HG03565 (cell line): ENCODE measurements around the gene ECPAS.
"Not testable (repeated sequence)": the region's sequence is repeated elsewhere in the genome, so short reads cannot be mapped to it uniquely, and the experiment has no call there.

Experiments
- ATAC-seq: cut with Tn5 transposase; IDR thresholded peaks from one replicate; pipeline ENCODE4 v1.9.1; 2021; ENCODE audit warnings: mild to moderate bottlenecking, moderate library complexity; ENCODE audit not compliant: unreplicated experiment

Gene ECPAS

DNA sequence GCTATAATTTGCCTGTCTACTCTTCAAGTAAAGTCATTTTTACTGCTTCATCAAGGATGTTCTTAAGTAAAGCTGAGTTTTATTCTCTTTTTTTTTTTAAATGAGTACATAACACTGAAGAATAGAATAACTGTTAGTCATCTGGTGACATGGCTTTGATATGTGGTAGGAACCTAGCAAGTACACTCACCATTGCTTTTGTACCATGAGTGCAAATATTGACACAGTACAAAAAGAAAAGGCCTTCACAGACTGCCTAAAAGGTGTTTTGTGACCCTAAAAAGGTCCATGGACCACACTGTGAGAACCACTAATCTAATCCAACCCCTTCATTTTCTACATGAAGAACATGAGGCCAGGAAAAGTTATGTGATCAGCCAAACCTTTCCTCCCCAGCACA lies 55.0 kb downstream of the ECPAS start:
- no peak for ATAC-seq

DNA sequence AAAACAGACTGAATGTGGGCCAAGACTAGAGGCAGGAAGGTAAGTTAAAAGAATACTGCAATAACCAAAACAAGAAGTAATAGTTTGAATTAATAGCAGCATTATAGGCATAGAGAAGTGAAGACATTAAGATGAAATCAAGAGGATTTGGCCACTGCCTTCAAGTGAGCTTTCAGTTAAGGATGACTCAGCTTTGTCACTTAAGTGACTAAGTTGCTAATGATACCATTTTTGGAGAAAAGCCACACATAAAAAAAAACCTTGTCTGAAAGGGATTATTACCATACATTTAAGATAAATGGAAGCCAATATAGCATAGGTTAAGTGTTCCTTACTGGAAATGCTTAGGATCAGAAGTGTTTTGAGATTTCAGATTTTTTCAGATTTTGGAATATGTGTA lies 57.0 kb downstream of the ECPAS start:
- ATAC-seq, result no peak

DNA sequence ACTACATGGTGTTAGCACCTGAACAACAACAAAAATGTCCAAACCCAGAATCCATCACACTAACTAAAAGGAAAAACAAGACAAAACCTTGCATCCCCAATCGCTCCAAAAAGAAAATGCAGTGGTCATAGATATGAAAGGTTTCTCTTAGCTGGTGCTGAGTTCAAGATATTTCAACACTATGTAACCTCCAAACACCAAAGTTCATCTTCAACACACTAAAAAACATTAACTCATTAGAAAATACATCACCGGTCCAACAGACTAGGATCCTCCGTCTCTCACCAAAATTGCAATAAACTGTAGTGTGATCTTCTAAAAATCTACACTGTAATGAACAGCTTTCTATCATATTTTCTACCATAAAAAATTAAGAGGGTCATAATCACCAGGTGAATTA lies 60.8 kb downstream of the ECPAS start:
- no peak for ATAC-seq

DNA sequence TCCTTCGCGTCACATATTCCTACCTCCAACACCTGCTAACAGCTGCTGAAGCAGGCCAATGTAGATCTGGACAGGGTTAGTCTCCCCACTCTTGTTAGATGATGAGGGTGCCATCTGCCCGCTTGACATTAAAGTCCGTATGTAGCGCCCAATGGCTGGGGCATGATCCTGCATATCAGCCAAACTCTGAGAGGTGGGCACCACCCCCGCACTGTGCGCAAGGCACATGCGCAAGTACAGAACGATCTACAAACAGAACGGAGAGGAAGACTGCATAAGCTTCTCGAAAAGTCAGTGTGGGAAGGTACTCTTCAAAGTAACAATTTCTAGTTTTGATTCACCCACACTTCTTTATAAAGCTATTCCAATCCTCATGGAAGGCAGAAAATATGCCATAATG lies 69.8 kb downstream of the ECPAS start:
- no peak for ATAC-seq

DNA sequence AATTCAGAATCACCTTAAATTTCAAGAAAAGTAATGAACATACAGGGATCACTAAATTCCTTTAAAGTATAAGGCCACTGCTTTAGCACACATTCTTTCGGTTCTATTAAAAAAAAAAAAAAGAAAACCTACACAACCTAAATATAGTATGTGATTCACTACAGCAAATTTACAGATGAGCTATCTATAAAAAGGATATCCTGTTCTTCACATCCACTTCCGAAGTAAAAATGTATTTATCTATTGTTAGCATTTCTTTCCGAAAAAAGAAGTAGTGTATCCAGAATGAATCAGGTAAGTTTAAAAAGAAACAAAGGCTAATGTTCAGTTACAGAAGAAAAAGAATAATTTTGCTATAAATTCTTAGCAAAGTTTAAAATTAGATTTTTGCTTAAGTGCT lies 70.2 kb downstream of the ECPAS start:
- no peak for ATAC-seq

DNA sequence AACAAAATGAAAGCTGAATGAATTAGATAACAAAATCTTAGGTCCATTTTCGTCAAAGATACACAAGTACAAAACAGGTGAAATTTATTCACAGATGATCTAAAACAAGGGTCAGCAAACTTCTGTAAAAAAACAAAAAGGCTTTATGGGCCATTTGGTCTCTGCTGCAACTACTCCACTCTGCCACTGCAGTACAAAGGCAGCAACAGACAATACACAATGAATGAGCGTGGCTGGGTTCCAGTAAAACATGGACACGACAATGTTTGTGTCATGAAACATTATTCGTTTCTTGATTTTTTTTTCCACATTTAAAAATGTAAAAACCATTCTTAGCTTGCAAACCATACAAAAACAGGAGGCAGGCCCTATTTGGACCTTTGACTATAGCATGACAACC lies 71.9 kb downstream of the ECPAS start:
- no peak for ATAC-seq

DNA sequence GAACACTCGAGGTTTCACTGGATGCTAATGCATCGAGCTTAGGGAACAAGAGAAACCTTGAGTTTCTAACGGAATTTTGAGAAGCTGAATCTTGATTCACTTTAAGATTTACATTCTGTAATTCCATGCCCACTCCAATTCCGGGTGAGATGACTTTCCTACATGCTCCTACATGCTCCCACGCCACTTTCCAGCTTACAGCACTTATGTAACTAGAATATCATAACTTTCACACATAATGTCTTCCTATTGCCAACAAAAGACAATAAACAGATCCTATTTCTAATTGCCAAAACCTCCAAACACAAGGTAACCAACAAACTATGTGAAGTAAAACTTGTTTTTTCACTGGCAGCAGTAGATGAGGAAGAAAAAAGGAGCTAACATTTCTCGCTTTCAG lies 72.9 kb downstream of the ECPAS start:
- ATAC-seq, result no peak

DNA sequence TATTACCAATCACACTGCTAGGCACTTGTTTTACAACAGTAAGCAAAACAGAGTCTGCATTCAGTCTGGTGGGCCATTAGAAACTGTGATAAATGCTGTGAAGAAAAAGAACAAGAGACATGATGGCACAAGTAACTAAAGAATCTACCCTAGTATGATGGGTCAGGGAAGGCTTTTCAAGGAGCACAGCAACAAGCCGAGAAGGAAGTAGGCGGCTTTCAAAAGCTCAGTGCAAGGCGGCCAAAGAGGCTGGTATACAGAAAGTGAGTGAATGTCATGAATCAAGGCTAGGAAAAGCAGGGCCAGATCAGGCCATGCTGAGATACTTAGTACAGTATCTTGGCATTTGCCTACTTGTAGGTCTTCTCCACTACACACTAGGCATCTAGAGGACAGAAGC lies 76.4 kb downstream of the ECPAS start:
- no peak for ATAC-seq

DNA sequence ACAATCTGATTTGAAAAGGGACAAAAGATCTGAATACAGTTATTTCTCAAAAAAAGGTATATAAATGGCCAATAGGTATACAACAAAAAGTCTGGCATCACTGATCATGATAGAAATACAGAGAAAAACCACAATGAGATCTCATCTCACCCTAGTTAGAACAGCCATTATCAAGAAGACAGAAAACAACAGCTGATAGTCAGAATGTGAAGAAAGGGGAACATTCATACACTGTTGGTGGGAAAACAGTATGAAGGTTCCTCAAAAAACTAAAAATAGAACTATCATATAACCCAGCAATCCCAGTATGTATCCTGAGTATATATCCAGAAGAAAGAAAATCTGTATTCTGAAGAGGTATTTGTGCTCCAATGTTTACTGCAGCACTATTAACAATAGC lies 78.5 kb downstream of the ECPAS start:
- no peak for ATAC-seq

DNA sequence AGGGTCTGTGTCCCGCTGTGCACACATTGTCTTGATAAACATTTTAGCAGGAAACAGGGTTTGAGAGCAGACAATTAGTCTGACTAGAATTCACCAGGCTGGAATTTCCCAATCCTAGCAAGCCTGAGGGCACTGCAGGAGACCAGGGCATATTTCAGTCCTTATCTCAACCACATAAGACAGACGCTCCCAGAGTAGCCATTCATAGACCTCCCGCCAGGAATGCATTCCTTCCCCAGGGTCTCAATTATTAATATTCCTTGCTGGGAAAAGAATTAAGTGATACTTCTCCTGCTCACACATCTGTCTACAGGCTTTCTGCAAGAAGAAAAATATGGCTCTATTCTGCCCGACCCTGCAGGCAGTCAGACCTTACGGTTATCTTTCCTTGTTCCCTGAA lies 82.7 kb downstream of the ECPAS start:
- not testable (repeated sequence) for ATAC-seq

DNA sequence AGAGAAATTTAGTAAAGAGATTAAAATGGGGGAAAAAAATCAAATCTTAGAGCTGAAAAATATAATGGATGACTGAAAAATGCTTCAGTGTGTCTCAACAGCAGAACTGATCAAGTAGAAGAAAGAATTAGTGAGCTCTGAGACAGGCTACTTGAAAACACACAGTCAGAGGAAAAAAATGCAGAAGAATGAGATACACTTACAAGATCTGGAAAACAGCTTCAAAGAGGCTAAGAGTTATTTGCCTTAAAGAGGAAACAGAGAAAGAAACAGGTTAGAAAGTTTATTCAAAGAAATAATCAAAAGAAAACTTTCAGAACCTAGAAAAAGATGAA lies 83.7 kb downstream of the ECPAS start:
- ATAC-seq, result no peak

DNA sequence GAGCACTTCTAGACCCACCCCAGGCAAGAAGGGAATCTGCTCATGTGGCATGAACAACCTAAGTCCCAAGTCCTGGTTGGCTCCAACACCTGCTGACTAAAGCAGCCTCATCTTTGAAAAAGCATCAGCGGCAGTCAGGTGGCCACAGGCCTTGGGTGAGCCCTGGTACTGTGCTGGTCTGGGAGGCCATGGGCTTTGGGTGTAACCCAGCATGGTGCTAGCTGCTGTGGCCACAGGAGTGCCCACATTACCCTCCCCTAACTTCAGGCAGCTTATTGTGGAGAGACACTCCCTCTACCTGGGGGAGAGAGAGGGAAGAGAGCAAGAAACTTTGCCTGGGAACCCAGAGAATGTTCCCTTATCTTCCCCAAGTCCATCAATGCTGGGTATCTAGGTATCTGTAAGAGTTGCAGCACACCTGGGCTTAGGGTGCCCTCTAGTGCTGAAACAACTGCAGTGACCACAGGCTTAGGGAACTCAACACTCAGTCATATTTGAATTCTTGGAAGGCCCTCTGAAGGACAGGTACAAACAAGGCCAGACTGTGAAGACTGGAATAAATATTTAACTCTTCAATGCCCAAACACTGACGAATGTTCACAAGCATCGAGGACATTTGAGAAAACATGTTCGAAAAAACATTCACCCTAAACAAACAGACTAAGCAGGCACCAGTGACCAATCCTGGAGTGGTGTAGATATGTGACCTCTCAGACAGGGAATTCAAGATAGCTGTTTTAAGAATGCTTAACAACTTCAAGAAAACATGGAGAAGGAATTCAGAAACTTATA lies 84.2 kb downstream of the ECPAS start:
- no peak for ATAC-seq

DNA sequence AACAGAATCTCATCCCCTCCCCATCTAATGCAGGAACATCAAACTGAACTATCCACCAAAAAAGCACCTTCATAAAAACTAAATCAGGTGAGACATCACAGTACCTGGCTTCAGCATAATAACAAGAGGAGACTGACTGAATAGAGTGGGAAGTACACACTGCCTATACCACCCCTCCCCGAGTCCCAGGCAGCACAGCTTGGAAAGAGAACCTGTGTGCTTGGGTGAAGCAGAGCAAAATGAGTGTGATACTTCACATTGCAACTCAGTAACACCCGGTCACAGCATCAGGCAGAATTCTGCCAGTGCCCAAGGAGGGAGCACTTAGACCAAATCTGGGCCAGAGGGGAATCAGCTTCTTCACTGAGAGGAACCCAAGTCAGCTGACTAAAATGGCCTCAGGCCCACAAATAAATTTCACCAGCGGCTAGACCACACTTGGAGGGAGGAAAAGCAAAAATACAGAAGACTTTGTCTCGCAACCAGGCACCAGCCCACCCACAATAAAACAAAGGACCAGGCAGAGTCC lies 84.9 kb downstream of the ECPAS start:
- ATAC-seq, result no peak

DNA sequence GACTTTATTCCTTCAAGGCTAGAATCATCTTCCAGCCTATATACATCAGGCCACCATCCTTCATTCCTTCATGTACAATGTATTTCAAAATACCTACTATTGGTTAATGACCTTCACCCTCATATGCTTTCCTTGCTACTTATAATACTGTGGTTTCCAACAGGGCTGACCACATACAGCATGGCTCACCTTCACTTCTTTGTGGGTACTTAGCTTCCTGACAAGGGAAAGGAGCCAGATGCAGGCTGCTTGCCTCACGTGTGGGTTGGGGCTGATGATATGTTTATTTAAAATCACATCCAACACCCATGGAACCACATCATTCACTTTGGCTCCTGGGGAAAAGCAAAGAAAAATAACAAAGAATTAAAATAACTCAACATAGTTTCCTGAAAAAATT lies 90.2 kb downstream of the ECPAS start:
- no peak for ATAC-seq

DNA sequence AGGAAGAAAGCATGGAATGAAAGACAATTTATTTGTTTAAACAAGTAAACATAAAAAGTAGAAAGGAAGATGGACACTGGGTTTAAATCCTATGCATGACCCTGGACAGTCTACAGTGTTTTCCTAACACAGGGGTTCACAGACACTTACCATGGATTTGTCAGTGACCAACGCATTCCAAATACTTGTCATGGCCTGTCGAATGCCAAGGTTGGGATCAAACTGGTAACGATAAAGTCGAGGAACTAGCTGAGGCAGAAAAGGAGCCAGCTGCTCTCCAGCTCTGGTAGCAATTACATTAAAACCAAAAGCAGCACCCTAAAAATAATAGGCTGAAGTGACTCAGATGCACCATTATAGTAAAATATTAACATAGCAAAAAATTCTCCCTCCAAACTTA lies 94.8 kb downstream of the ECPAS start:
- ATAC-seq, result no peak

DNA sequence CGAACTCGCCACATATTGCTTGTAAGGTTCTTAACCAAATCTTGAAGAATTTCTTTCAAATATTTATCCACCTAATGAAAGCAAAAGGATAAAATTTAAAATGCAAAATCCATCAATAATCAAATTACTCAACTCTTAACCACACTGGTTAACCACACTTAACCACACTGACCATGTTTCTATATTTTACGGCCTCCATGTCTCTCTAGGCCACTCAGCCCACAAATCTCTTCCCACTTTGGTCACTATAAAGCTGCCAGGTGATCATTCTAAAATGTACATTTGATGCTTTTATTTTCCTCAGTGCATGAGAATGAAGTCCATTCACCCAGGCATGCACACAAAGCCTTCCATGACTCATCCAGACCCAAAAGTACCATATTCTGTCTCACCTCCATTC lies 97.8 kb downstream of the ECPAS start:
- ATAC-seq, result no peak

DNA sequence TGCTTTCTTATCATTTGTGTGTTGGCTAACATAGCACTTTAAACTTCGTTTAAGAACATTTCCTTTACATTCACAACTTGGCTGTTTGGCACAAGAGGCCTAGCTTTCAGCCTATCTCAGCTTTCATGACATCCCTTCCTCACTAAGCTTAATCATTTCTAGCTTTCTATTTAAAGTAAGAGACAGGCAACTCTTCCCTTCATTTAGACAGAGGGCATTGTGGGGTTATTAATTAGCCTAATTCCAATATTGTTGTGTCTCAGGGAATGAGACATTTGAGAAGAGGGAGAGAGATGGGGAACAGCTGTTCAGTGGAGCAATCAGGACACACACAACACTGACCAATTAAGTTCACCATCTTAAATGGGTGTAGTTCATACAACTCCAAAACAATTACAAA lies 103.2 kb downstream of the ECPAS start:
- no peak for ATAC-seq

DNA sequence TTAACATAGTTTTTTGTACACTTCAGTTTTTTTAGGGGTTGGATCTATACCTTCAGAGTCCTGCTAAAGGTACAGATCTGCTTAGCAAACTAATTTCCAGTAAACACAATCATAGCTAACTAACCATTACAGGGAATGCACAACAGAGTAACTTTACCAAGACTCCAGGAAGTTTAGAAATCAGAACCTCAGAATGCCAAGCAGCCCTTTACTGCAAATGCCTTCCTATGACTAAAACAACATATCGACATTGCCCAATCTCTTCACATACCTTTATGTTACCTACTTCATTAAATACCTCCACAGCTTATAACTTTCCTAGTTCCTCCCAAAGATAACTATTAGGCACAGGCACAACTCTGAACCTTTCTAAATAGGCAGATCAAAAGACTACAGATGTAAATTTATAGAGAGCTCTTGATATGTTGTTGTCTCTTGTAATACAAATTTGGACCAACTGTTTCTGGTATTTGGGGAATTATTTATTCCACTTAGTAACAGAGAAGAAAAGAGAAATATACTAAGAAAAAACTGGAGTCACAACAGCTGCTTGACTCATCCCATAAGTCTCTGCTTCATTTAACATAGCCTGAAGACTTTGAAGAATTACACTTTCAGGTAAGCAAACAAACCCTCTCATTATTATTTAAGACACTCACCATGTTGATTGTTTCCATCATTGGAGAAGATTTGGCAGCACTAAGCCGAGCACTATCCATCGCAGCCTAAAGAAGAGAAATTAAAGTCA lies 108.2 kb downstream of the ECPAS start:
- ATAC-seq, result no peak

DNA sequence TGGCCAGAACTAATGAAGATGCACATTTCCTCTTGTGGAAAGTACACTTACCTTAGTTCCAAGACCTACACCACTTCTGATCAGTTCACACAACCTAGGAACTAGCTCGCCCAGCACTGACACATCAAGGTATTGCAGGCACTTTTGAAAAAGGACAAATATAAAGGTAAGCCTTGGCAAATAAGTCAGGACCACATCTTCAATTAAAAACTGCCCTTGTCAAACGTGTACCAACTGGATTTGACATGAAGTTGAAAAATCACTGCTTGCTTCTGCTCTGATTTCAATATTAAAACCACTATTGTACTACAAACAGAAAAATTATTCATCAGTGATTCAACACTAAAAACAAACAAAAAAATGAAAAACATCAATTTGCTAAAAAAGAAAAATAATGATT lies 109.1 kb downstream of the ECPAS start:
- ATAC-seq, result no peak

DNA sequence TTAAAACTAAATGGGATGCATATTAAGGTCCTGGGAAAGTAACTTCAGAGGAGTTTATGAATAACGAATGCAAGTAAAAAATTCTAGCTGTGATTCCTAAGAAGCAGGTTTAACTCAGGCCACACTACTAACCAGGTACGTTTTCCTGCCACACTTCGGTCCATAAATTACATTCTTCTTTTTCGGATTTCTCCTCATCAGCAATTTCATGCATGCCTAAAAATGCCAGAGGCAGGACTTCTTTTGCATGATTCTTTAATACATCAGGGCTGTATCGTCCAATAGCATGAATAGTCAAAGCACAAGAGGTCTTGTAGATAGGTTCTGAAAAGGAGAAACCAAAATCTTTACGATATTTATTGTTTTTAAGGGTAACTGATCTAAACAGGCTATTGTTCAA lies 111.9 kb downstream of the ECPAS start:
- no peak for ATAC-seq

DNA sequence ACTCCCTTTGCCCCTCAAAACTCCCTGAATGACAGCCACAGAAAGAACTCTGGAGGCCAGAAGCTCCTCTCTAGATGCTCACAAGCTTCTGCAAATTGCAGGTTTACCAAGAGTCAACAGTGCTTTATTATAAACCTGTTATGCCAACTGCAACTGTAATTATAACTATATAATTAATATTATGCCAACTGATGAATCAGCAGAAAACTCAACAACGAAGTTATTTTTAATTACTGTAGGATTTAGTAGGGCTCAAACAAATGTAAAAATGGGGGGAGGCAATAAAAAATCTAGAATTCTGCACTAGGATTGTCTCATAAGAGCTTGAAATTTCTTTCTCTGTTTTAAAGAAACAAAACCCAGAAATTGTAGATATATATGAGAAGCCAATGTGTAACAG lies 117.2 kb downstream of the ECPAS start:
- no peak for ATAC-seq

DNA sequence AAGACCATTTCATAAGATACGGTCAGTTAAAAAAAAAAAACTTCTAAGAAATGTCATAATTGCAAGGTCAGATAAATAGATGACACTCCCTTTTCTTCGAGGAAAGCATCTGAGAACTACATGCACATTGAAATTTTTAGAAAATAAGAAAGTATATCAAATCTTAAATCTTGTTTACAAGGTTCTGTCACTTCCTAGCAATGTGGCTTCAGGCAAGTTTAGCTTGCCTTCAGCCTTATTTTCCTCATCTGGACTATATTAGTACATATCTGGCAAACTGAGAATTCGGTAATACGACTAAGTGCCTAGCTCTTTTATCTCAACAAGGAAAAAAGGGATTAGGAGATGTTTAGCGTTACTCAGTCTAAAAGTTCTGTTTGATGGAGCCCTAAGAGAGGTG lies 121.7 kb downstream of the ECPAS start:
- ATAC-seq, result no peak

DNA sequence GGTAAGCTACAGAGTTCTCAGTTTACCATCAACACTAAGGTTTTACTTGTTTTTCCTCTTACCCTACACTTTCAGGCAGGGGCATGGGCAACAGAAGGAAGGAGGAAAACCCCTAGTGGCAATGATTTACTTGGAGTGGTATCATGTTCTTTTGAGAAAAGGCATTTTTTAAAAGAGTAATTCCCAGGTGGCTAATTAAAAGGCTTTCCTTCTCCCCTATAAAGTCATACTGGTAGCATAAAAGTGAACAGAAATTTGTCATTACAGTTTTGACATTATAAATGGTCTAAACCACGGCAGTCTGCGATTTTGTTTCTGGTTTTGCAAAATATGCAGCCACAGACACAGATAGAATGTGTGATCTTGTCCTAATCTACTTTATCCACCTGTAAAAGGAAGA lies 123.3 kb downstream of the ECPAS start:
- ATAC-seq, result no peak
